ENCODE data around the gene ANKRD33.

Gene ANKRD33

DNA sequence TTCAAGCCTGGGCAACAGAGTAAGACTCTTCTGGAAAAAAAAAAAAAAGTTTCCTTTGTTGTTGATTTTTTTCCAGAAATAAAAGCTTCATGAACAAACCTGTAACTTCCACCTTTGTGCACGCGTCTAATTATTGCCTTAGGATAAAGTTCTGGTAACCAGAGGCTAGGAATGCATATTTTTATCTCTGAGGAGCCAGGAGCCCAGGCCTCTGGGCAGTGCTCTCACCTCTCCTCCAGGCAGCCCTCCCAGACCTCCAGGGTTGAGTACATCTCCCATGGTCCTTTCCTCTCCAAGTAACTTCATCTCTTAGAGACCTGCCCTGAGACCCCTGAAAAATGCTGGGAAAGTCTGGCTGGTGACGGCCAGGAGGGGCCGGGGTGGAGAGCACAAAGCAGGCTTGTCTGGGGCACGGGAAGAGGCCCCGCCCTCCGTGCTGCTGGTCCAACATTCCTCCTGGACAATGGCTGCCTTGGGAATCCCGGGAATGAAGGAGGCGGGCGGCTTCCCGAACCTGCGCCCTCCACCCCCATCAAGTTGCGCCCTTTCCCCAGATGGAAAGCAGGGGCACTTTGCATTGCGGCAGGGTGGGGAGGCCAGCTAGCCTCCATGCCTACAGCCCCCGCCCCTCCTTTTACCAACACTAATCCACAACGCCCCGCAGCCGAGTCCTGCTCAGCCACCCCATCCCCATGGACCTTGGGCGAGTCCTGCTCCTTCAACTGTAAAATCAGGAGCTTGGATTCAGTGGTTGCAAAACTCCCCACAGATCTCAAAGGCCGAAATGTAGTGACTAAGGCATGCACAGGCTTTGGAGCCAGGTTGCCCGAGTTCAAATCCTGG lies 32.1 kb upstream of the ANKRD33 start:
- H3K27ac ChIP-seq: no peak overlapping the region
- DNase-seq (ENCODE audit: low read depth, low spot score): no peak

- no peak overlapping the region for H3K27ac ChIP-seq
- DNase-seq (ENCODE audit: low read depth, low spot score): no peak
These were observed 26.9 kb upstream of the ANKRD33 start for GRCh38 chr12:51860986-51861385.

- DNase-seq (ENCODE audit: low read depth, low spot score): no peak
- H3K27ac ChIP-seq: no peak overlapping the region
These were observed 25.0 kb upstream of the ANKRD33 start for GRCh38 chr12:51862947-51863346.

GRCh38 chr12:51863363-51863932 lies 24.5 kb upstream of the ANKRD33 start:
- no peak for DNase-seq (ENCODE audit: low read depth, low spot score)
- no peak overlapping the region for H3K27ac ChIP-seq

- no peak for DNase-seq (ENCODE audit: low read depth, low spot score)
- no peak overlapping the region for H3K27ac ChIP-seq
These were observed 23.7 kb upstream of the ANKRD33 start for GRCh38 chr12:51863933-51864832.

GRCh38 chr12:51864833-51865670 lies 22.9 kb upstream of the ANKRD33 start:
- H3K27ac ChIP-seq: no peak overlapping the region
- DNase-seq (ENCODE audit: low read depth, low spot score): no peak

GRCh38 chr12:51865757-51866270 lies 22.1 kb upstream of the ANKRD33 start:
- H3K27ac ChIP-seq: no peak overlapping the region
- no peak for DNase-seq (ENCODE audit: low read depth, low spot score)

GRCh38 chr12:51866324-51866723 lies 21.6 kb upstream of the ANKRD33 start:
- no peak for DNase-seq (ENCODE audit: low read depth, low spot score)
- no peak overlapping the region for H3K27ac ChIP-seq

- no peak for DNase-seq (ENCODE audit: low read depth, low spot score)
These were observed 21.1 kb upstream of the ANKRD33 start for GRCh38 chr12:51866762-51867161.

GRCh38 chr12:51867371-51867770 lies 20.5 kb upstream of the ANKRD33 start:
- DNase-seq (ENCODE audit: low read depth, low spot score): no peak
- H3K27ac ChIP-seq: no peak overlapping the region

More at GRCh38 chr12:51866762-51867161, 21.1 kb upstream of the ANKRD33 start:
- no peak overlapping the region for H3K27ac ChIP-seq

DNA sequence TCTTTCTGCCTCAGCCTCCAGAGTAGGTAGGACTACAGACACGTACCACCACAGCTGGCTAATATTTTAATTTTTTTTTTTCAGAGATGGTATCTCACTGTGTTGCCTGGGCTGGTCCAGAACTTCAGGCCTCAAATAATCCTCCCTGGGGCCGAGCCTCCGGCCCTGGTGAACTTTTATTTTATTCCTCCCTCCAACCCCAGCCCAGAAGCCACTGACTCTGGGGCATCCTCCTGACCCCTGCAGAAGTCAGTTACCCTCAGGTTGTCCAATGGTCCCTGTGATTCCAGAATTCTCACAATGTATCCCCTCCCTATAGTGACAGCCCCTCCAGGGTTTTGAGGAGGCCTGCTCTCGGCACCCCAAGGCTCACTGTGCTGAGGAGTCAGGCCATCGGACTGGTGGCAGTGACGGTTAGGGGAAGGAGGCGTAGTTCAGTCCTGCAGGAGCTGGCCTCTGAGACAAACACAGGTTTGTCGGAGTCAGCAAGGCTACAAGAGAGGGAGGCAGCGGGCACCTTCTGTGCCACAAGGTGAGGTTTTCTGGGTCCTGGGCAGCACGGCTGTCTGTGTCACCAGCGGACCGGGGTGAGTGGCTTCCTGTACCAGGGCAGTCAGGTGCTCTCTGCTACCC lies 20.0 kb upstream of the ANKRD33 start:
- no peak overlapping the region for H3K27ac ChIP-seq
- no peak for DNase-seq (ENCODE audit: low read depth, low spot score)

- no peak overlapping the region for H3K27ac ChIP-seq
- no peak for DNase-seq (ENCODE audit: low read depth, low spot score)
These were observed 18.9 kb upstream of the ANKRD33 start for GRCh38 chr12:51868821-51869495.

DNA sequence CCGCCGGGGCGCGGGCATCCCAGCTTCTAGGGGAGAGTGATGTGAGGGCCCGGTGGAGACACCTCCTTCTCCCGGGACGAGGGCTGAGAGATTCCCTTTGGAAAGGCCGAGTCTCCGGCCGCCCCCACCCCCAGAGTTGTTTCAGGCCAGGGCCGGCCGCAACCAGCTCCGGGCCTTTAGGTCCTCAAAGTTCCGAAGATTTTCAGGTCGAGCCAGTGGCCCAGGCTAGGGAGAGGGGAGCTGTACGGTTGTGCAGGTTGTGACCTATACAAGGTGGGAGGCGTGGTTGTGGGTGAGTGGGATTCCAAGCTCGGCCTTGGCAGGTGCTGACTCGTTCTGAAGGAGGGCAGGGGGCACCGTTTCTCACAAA lies 18.4 kb upstream of the ANKRD33 start:
- H3K27ac ChIP-seq: no peak overlapping the region
- no peak for DNase-seq (ENCODE audit: low read depth, low spot score)

- DNase-seq (ENCODE audit: low read depth, low spot score): no peak
- no peak overlapping the region for H3K27ac ChIP-seq
These were observed 18.0 kb upstream of the ANKRD33 start for GRCh38 chr12:51869931-51870330.

GRCh38 chr12:51870504-51870903 lies 17.4 kb upstream of the ANKRD33 start:
- no peak for DNase-seq (ENCODE audit: low read depth, low spot score)

GRCh38 chr12:51871126-51871525 lies 16.8 kb upstream of the ANKRD33 start:
- DNase-seq (ENCODE audit: low read depth, low spot score): no peak
- H3K27ac ChIP-seq: no peak overlapping the region

More at GRCh38 chr12:51870504-51870903, 17.4 kb upstream of the ANKRD33 start:
- no peak overlapping the region for H3K27ac ChIP-seq

GRCh38 chr12:51871918-51872688 lies 15.8 kb upstream of the ANKRD33 start:
- no peak for DNase-seq (ENCODE audit: low read depth, low spot score)
- H3K27ac ChIP-seq: no peak overlapping the region

DNA sequence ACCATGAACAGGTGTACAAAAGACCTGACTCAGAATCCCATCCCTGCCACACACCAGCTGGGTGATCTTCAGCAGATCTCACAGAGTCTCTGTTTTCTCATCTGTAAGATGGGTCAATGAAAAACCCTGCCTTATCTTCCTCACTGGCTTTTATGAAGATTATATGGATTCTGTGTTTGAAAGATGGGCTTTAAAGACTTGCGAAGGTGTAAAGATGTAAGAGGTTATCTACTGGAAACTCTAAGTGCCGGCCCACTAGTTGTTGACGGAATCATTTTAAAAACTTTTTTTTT lies 15.3 kb upstream of the ANKRD33 start:
- DNase-seq (ENCODE audit: low read depth, low spot score): no peak
- H3K27ac ChIP-seq: no peak overlapping the region

Data from epithelial cell of prostate (primary cell).